ENCODE data around the gene NEUROG3. TPM values are rescaled to one million over a fixed set of nuclear protein-coding genes. Genes with fewer than 3 reads are reported as not detected.

Gene NEUROG3
- polyA plus RNA-seq, 3 donors = not detected

DNA sequence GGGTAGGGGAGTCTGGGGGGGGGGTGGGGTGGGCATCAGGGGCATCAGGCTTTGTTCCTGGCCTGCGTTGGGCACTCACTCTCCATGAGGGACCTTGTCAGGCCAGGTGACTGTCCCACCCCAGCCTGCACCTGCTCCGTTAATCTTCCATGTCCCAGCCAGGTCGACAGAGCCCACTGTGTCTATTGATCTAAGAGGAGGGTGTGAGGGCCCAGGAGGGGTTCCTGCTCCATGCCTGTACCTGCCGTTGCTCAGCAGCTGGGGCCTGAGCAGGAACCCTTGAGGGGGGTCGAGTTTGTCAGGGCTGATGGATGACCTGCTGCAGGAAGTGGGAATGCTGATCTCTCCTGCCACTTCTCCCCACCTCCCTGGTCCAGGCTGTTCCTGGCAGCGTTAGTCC is 18.6 kb downstream of the NEUROG3 start:
- WGBS (ENCODE audit: insufficient coverage) = 79% methylated on average over 2 of the region's 6 CpGs
- Histone ChIP-seq H3K4me2 (replicated peaks; ENCODE audit: extremely low read depth, low read length, poor library complexity, severe bottlenecking) (no peak overlapping the region), H3K4me3 (replicated peaks in 1 of 3; ENCODE audit: low read depth in 2 of 3, low read length in 3 of 3) (no peak overlapping the region), H3K27ac (ENCODE audit: low read depth in 1 of 2, low read length in 2 of 2) (no peak overlapping the region), H3K9me3 (replicated peaks in 1 of 2; ENCODE audit: control insufficient read depth in 1 of 2, insufficient read depth in 1 of 2, low read length in 2 of 2) (peaks cover 16% of the 10 kb centered on the region in 2 donors), H3K27me3 (ENCODE audit: control insufficient read depth in 2 of 2, insufficient read depth in 2 of 2, low read length in 2 of 2) (no peaks in the 10 kb centered on the region), H2AFZ (ENCODE audit: insufficient read depth, low read depth, low read length, poor library complexity, severe bottlenecking) (no peak overlapping the region), H3K36me3 (replicated peaks in 1 of 2; ENCODE audit: control insufficient read depth in 1 of 2, insufficient read depth in 2 of 2, low read length in 2 of 2) (no peaks in the 10 kb centered on the region), H3K9ac (ENCODE audit: insufficient read depth, low read length, poor library complexity, severe bottlenecking) (no peak overlapping the region), H4K20me1 (ENCODE audit: insufficient read depth, low read length) (no peaks in the 10 kb centered on the region), H3K4me1 (ENCODE audit: control insufficient read depth in 1 of 2, insufficient read depth in 2 of 2, low read length in 2 of 2) (no peaks in the 10 kb centered on the region), H3K79me2 (ENCODE audit: insufficient read depth, low read length) (no peaks in the 10 kb centered on the region)
- Mint-ChIP-seq H3K9me3 (peaks cover 4 to 23% (median 15%) of the 10 kb centered on the region in 7 donors), H3K27me3 (ENCODE audit: low read depth in 3 of 3) (peaks cover 8 to 11% (median 9%) of the 10 kb centered on the region in 3 donors), H3K36me3 (no peaks in the 10 kb centered on the region), H3K4me3 (no peak overlapping the region), H3K4me1 (peaks cover 2% of the 10 kb centered on the region), H3K27ac (no peak overlapping the region)
- DNase-seq = no peak
- TF ChIP-seq, protein P1, sequence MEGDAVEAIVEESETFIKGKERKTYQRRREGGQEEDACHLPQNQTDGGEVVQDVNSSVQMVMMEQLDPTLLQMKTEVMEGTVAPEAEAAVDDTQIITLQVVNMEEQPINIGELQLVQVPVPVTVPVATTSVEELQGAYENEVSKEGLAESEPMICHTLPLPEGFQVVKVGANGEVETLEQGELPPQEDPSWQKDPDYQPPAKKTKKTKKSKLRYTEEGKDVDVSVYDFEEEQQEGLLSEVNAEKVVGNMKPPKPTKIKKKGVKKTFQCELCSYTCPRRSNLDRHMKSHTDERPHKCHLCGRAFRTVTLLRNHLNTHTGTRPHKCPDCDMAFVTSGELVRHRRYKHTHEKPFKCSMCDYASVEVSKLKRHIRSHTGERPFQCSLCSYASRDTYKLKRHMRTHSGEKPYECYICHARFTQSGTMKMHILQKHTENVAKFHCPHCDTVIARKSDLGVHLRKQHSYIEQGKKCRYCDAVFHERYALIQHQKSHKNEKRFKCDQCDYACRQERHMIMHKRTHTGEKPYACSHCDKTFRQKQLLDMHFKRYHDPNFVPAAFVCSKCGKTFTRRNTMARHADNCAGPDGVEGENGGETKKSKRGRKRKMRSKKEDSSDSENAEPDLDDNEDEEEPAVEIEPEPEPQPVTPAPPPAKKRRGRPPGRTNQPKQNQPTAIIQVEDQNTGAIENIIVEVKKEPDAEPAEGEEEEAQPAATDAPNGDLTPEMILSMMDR (IDR thresholded peaks at IDR 0.05) = no peak
- intact Hi-C loops (cut with micrococcal nuclease) = no loop called here

DNA sequence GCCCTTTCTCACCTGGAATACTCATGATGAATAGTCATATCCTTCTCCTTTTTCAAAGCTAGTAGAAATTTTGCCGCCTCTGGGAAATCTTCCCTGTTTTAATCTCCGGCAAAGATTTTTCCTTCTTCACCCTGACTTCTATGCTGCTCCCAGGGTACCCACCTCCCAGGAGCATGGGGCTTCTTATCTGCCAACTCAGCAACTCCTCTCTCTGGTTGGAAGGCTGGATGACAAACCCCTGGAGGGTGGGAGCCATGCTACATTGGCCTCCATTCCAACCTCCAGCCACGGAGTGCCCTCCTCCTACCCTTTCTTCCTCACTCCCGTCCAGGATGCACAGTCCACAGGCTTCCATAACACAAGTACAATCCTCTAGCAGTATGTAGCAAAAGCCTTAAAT is 19.9 kb downstream of the NEUROG3 start:
- no peak overlapping the region for H3K4me3 ChIP-seq (replicated peaks in 1 of 3; ENCODE audit: low read depth in 2 of 3, low read length in 3 of 3)
- H3K4me1 Mint-ChIP-seq = no peaks in the 10 kb centered on the region

More for the DNA sequence above, 19.9 kb downstream of the NEUROG3 start:
- Mint-ChIP-seq H3K4me3 (no peak overlapping the region), H3K27me3 (ENCODE audit: low read depth in 3 of 3) (peaks cover 8 to 11% (median 9%) of the 10 kb centered on the region in 3 donors), H3K9me3 (peaks cover 9 to 35% (median 25%) of the 10 kb centered on the region in 7 donors), H3K36me3 (no peaks in the 10 kb centered on the region), H3K27ac (no peak overlapping the region)
- Histone ChIP-seq H3K27me3 (ENCODE audit: control insufficient read depth in 2 of 2, insufficient read depth in 2 of 2, low read length in 2 of 2) (no peaks in the 10 kb centered on the region), H3K9me3 (replicated peaks in 1 of 2; ENCODE audit: control insufficient read depth in 1 of 2, insufficient read depth in 1 of 2, low read length in 2 of 2) (peaks cover 16 to 29% of the 10 kb centered on the region in 2 donors), H3K36me3 (replicated peaks in 1 of 2; ENCODE audit: control insufficient read depth in 1 of 2, insufficient read depth in 2 of 2, low read length in 2 of 2) (no peaks in the 10 kb centered on the region), H3K9ac (ENCODE audit: insufficient read depth, low read length, poor library complexity, severe bottlenecking) (no peak overlapping the region), H3K27ac (ENCODE audit: low read depth in 1 of 2, low read length in 2 of 2) (no peak overlapping the region), H2AFZ (ENCODE audit: insufficient read depth, low read depth, low read length, poor library complexity, severe bottlenecking) (no peak overlapping the region), H4K20me1 (ENCODE audit: insufficient read depth, low read length) (no peaks in the 10 kb centered on the region), H3K4me1 (ENCODE audit: control insufficient read depth in 1 of 2, insufficient read depth in 2 of 2, low read length in 2 of 2) (no peaks in the 10 kb centered on the region), H3K4me2 (replicated peaks; ENCODE audit: extremely low read depth, low read length, poor library complexity, severe bottlenecking) (no peak overlapping the region), H3K79me2 (ENCODE audit: insufficient read depth, low read length) (no peaks in the 10 kb centered on the region)
- intact Hi-C loops (cut with micrococcal nuclease) = no loop called here
- no peak for DNase-seq
- TF ChIP-seq, protein P1 (IDR thresholded peaks at IDR 0.05) = no peak
- WGBS (ENCODE audit: insufficient coverage) = 90% methylated on average over 4 of the region's 4 CpGs
